GM13976 (cell line): ENCODE measurements around the gene CBX1.

ENCODE experiments used
- DNase-seq: peaks from one replicate; pipeline ENCODE4 v3.0.0; 2012; ENCODE audit warnings: low spot score
- CTCF ChIP-seq: IDR thresholded peaks from 2 replicates; pipeline ENCODE4 v1.5.1; 2012; ENCODE audit warnings: borderline replicate concordance, mild to moderate bottlenecking; ENCODE audit not compliant: insufficient read depth; ENCODE audit errors: extremely low read depth, missing control alignments, control extremely low read depth
- in situ Hi-C: fragments of 300-500 bp; cut with MboI; formaldehyde crosslinking; loops from one replicate; pipeline ENCODE4 v1.12.0; 2022; ENCODE audit warnings: low sequenced_read_pairs, mixed read lengths, inconsistent platforms; ENCODE audit not compliant: unreplicated experiment

Gene CBX1

GRCh38 chr17:48110761-48111160 lies 9.5 kb upstream of the CBX1 start:
- DNase-seq, result no peak
- in situ Hi-C loops, result no loop called here
- no peak for TF ChIP-seq CTCF

- DNase-seq, result peak; percentile 88
- in situ Hi-C loops, result no loop called here
- TF ChIP-seq CTCF, result no peak
Observed at GRCh38 chr17:48107137-48108055, 6.1 kb upstream of the CBX1 start, which contains the start of gene SNX11. Gene SNX11, plus strand, starts transcription at chr17:48107766. Its CDS starts 4,278 bp downstream, at chr17:48112044.

- in situ Hi-C loops, result no loop called here
- no peak for TF ChIP-seq CTCF
- DNase-seq, result no peak
Observed at GRCh38 chr17:48106802-48107136, 5.5 kb upstream of the CBX1 start.

- TF ChIP-seq CTCF, result no peak
- in situ Hi-C loops, result no loop called here
Observed at GRCh38 chr17:48104440-48104839, 3.2 kb upstream of the CBX1 start.

GRCh38 chr17:48102798-48103715 lies 1.8 kb upstream of the CBX1 start:
- TF ChIP-seq CTCF, result no peak
- no peak for DNase-seq
- in situ Hi-C loops, result no loop called here

More at GRCh38 chr17:48104440-48104839, 3.2 kb upstream of the CBX1 start:
- DNase-seq, result no peak

- DNase-seq, result no peak
- in situ Hi-C loops, result no loop called here
- TF ChIP-seq CTCF, result no peak
Observed at GRCh38 chr17:48102043-48102750, 919 bp upstream of the CBX1 start.
